H9 (cell line): ENCODE results near the gene MAML1. TPM values are rescaled to one million over a fixed set of nuclear protein-coding genes. Genes with fewer than 3 reads are reported as not detected.

Experiments
- DNase-seq: peaks from one replicate; pipeline ENCODE4 v3.0.0-alpha.2; 2017
- H2AFZ ChIP-seq: one replicate; pipeline ENCODE4 v1.6.1; 2013; ENCODE audit warnings: mild to moderate bottlenecking, low read length, control low read depth, moderate library complexity
- H2AK5ac ChIP-seq: 2 replicates; pipeline ENCODE4 v1.6.1; 2013; ENCODE audit warnings: low read length, control low read depth, mixed read lengths; ENCODE audit not compliant: insufficient read length
- H2BK120ac ChIP-seq: one replicate; pipeline ENCODE4 v1.6.1; 2013; ENCODE audit warnings: low read depth, mild to moderate bottlenecking, low read length, control low read depth, inconsistent platforms; ENCODE audit not compliant: poor library complexity, severe bottlenecking
- H2BK12ac ChIP-seq: 2 replicates; pipeline ENCODE4 v1.6.1; 2013; ENCODE audit warnings: low read length, control low read depth, mixed read lengths, low read depth; ENCODE audit not compliant: insufficient read length
- H2BK15ac ChIP-seq: 2 replicates; pipeline ENCODE4 v1.6.1; 2013; ENCODE audit warnings: low read depth, low read length, control low read depth
- H2BK20ac ChIP-seq: one replicate; pipeline ENCODE4 v1.6.1; 2013; ENCODE audit warnings: low read depth, mild to moderate bottlenecking, low read length, control low read depth, inconsistent platforms; ENCODE audit not compliant: poor library complexity, severe bottlenecking
- H2BK5ac ChIP-seq: 2 replicates; pipeline ENCODE4 v1.6.1; 2013; ENCODE audit warnings: low read length, control low read depth, mixed read lengths; ENCODE audit not compliant: insufficient read length
- H3K14ac ChIP-seq: 2 replicates; pipeline ENCODE4 v1.6.1; 2013; ENCODE audit warnings: low read length, control low read depth; ENCODE audit not compliant: insufficient read depth
- H3K18ac ChIP-seq: 2 replicates; pipeline ENCODE4 v1.6.1; 2013; ENCODE audit warnings: low read depth, mild to moderate bottlenecking, mixed read lengths, low read length, control low read depth; ENCODE audit not compliant: insufficient read length
- H3K23ac ChIP-seq: 2 replicates; pipeline ENCODE4 v1.6.1; 2013; ENCODE audit warnings: low read length, control low read depth, mixed read lengths, low read depth; ENCODE audit not compliant: insufficient read length
- H3K23me2 ChIP-seq: 2 replicates; pipeline ENCODE4 v1.6.1; 2013; ENCODE audit warnings: low read depth, mild to moderate bottlenecking, mixed read lengths, low read length, control low read depth; ENCODE audit not compliant: insufficient read length, poor library complexity, severe bottlenecking
- H3K27ac ChIP-seq: 2 replicates; pipeline ENCODE4 v1.5.1; 2013; ENCODE audit warnings: low read length, control low read depth, mixed read lengths, low read depth; ENCODE audit not compliant: insufficient read length
- H3K27me3 ChIP-seq: 2 replicates; pipeline ENCODE4 v1.6.1; 2013; ENCODE audit warnings: low read length, control low read depth, inconsistent platforms; ENCODE audit not compliant: insufficient read depth
- H3K4ac ChIP-seq: 2 replicates; pipeline ENCODE4 v1.6.1; 2013; ENCODE audit warnings: low read depth, mild to moderate bottlenecking, control low read depth, inconsistent platforms, low read length, moderate library complexity
- H3K4me1 ChIP-seq: 2 replicates; pipeline ENCODE4 v1.6.1; 2013; ENCODE audit warnings: low read length, control low read depth, inconsistent platforms; ENCODE audit not compliant: insufficient read depth
- H3K4me2 ChIP-seq: 2 replicates; pipeline ENCODE4 v1.6.1; 2013; ENCODE audit warnings: low read length, control low read depth, mixed read lengths; ENCODE audit not compliant: insufficient read length, insufficient read depth
- H3K56ac ChIP-seq: 2 replicates; pipeline ENCODE4 v1.6.1; 2013; ENCODE audit warnings: low read depth, mild to moderate bottlenecking, mixed read lengths, low read length, control low read depth; ENCODE audit not compliant: insufficient read length
- H3K79me1 ChIP-seq: 2 replicates; pipeline ENCODE4 v1.6.1; 2013; ENCODE audit warnings: low read depth, mild to moderate bottlenecking, moderate library complexity, low read length, control low read depth, inconsistent platforms; ENCODE audit not compliant: insufficient read depth, poor library complexity, severe bottlenecking
- H3K79me2 ChIP-seq: 2 replicates; pipeline ENCODE4 v1.6.1; 2013; ENCODE audit warnings: low read length, control low read depth, inconsistent platforms; ENCODE audit not compliant: insufficient read depth
- H3K9ac ChIP-seq: 2 replicates; pipeline ENCODE4 v1.6.1; 2013; ENCODE audit warnings: low read length, control low read depth, mixed read lengths; ENCODE audit not compliant: insufficient read length; ENCODE audit errors: extremely low read depth
- H3K9me3 ChIP-seq: one replicate; pipeline ENCODE4 v1.6.1; 2013; ENCODE audit warnings: low read depth, low read length, inconsistent platforms; ENCODE audit not compliant: control insufficient read depth
- H3T11ph ChIP-seq: one replicate; pipeline ENCODE4 v1.6.1; 2013; ENCODE audit warnings: mild to moderate bottlenecking, low read length, control low read depth, inconsistent platforms
- H4K20me1 ChIP-seq: one replicate; pipeline ENCODE4 v1.6.1; 2013; ENCODE audit not compliant: control insufficient read depth, insufficient read length, insufficient read depth
- H4K5ac ChIP-seq: 2 replicates; pipeline ENCODE4 v1.6.1; 2013; ENCODE audit warnings: low read depth, mild to moderate bottlenecking, mixed read lengths, low read length, control low read depth; ENCODE audit not compliant: insufficient read length
- H4K8ac ChIP-seq: replicated peaks from 2 replicates; pipeline ENCODE4 v1.6.1; 2013; ENCODE audit warnings: low read length, control low read depth, mixed read lengths, low read depth; ENCODE audit not compliant: insufficient read length
- H4K91ac ChIP-seq: 2 replicates; pipeline ENCODE4 v1.6.1; 2013; ENCODE audit warnings: low read depth, mild to moderate bottlenecking, moderate library complexity, mixed read lengths, low read length, control low read depth; ENCODE audit not compliant: insufficient read length
- H3K27ac Mint-ChIP-seq, 3 experiments: 2 replicates in 2 of 3; 3 replicates in 1 of 3; pipeline ENCODE4 v1.8.0; 2020 to 2021; ENCODE audit warnings: mixed read lengths in 3 of 3, mild to moderate bottlenecking in 1 of 3, moderate library complexity in 1 of 3
- H3K27me3 Mint-ChIP-seq: 2 replicates; pipeline ENCODE4 v1.8.0; 2021; ENCODE audit warnings: low read depth, mild to moderate bottlenecking, moderate library complexity, mixed read lengths
- H3K36me3 Mint-ChIP-seq, 3 experiments: 2 replicates in 2 of 3; 3 replicates in 1 of 3; pipeline ENCODE4 v1.8.0; 2020 to 2021; ENCODE audit warnings: low read depth in 3 of 3, mixed read lengths in 3 of 3; ENCODE audit not compliant: insufficient read depth in 1 of 3
- H3K4me1 Mint-ChIP-seq, 2 experiments: 2 replicates each; pipeline ENCODE4 v1.8.0; 2020; ENCODE audit warnings: mixed read lengths in 2 of 2
- H3K4me3 Mint-ChIP-seq, 2 experiments: 2 replicates in 1 of 2; 3 replicates in 1 of 2; pipeline ENCODE4 v1.8.0; 2020 to 2021; ENCODE audit warnings: mild to moderate bottlenecking in 2 of 2, mixed read lengths in 2 of 2, moderate library complexity in 1 of 2
- H3K9me3 Mint-ChIP-seq, 2 experiments: 2 replicates in 1 of 2; 3 replicates in 1 of 2; pipeline ENCODE4 v1.8.0; 2020; ENCODE audit warnings: mild to moderate bottlenecking in 2 of 2, mixed read lengths in 2 of 2, moderate library complexity in 1 of 2
- CTCF ChIP-seq: fragments of 200-600 bp; sonication (generic); conservative IDR thresholded peaks from 3 replicates; pipeline ENCODE4 v1.8.0; 2021; ENCODE audit warnings: antibody characterized with exemption, mild to moderate bottlenecking
- WGBS: extraction: QIAGEN DNeasy Blood & Tissue Kit; methylation state at CpG from one replicate; pipeline ENCODE4 v1.1.7; 2013; ENCODE audit warnings: missing lambda C conversion rate, low lambda C conversion rate, mixed read lengths; ENCODE audit not compliant: insufficient read length; ENCODE audit errors: extremely low coverage; 5-methylcytosine and 5-hydroxymethylcytosine counted together
- total RNA-seq: library from RNA; stranded (reverse); gene quantifications from 2 replicates; pipeline ENCODE4 v1.2.1, GENCODE V29; 2021

Gene MAML1
- total RNA-seq, 1 experiment from 2014 or later: 50.8 TPM

- H4K5ac ChIP-seq: no peak overlapping the region
- no peak overlapping the region for H3K4ac ChIP-seq
- Mint-ChIP-seq H3K4me3 (no peak overlapping the region), H3K27ac (peak overlapping the region in 1 of 3 experiments; percentile 69; a peak in 2 of 7 replicates), H3K36me3 (peaks cover 36 to 66% (median 64%) of the 10 kb centered on the region in 3 experiments; a peak in 6 of 7 replicates), H3K27me3 (no peaks in the 10 kb centered on the region; the same call in 1 of the 2 replicates), H3K9me3 (no peaks in the 10 kb centered on the region), H3K4me1 (peaks cover 21 to 27% of the 10 kb centered on the region in 2 experiments)
- no peaks in the 10 kb centered on the region for H4K20me1 ChIP-seq
- no peak overlapping the region for H2AFZ ChIP-seq
- H3K79me2 ChIP-seq: peaks cover 5% of the 10 kb centered on the region; the same call in 1 of the 2 replicates
- H3K27ac ChIP-seq: no peak overlapping the region
- H3K56ac ChIP-seq: no peak overlapping the region
- H3K79me1 ChIP-seq: peaks cover 11% of the 10 kb centered on the region
- no peak overlapping the region for H4K8ac ChIP-seq
- no peak overlapping the region for H2BK5ac ChIP-seq
- no peak overlapping the region for H2BK15ac ChIP-seq
- H3K9ac ChIP-seq: no peak overlapping the region
- H3K14ac ChIP-seq: no peak overlapping the region
- no peak overlapping the region for H2AK5ac ChIP-seq
- WGBS: no CpG with 5 or more reads among the region's 12 CpGs
- H3K18ac ChIP-seq: no peak overlapping the region
- H4K91ac ChIP-seq: no peak overlapping the region
- no peaks in the 10 kb centered on the region for H3K4me1 ChIP-seq
- no peak overlapping the region for H2BK20ac ChIP-seq
- no peaks in the 10 kb centered on the region for H3K27me3 ChIP-seq
- no peak overlapping the region for H2BK120ac ChIP-seq
- H2BK12ac ChIP-seq: no peak overlapping the region
- H3K9me3 ChIP-seq: no peaks in the 10 kb centered on the region
- TF ChIP-seq CTCF: no peak
- H3K23me2 ChIP-seq: no peaks in the 10 kb centered on the region
- DNase-seq: no peak
- H3K4me2 ChIP-seq: no peak overlapping the region
- no peak overlapping the region for H3T11ph ChIP-seq
- H3K23ac ChIP-seq: no peak overlapping the region
Observed at GRCh38 chr5:179766726-179767455, 34.3 kb downstream of the MAML1 start.
